NCI-H2196 treated with DMSO at 0.1 percent for 48 hours (cell line): ENCODE data around the gene KMT2B.
"Not testable (repeated sequence)": the region's sequence is repeated elsewhere in the genome, so short reads cannot be mapped to it uniquely, and the experiment has no call there.

Experiments used
- DNase-seq: peaks from one replicate; lab custom pipeline; 2025; ENCODE audit not compliant: unreplicated experiment; lab: John Stamatoyannopoulos, UW

KMT2B gene

GRCh38 chr19:35712567-35713505 is 5.0 kb upstream of the KMT2B start:
- DNase-seq: no peak

DNA sequence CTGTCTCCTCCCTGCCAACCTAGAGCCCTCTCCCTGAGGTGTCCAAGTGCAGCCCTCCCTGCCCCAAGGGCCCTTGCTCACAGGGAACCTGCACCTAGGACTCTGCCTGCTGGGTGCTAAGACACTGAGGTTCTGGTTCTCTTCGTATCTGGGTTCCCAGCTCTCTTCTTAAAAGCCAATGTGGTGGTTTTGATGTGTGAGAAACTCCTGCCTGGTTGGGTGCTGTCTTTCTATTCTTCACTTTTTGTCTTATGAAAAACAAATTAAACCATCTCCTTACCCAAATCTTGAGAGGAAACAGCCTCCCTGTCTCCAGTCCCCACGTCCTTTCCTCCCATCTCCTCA is 4.3 kb upstream of the KMT2B start:
- no peak for DNase-seq

GRCh38 chr19:35713904-35714495 is 3.8 kb upstream of the KMT2B start:
- DNase-seq: no peak

DNA sequence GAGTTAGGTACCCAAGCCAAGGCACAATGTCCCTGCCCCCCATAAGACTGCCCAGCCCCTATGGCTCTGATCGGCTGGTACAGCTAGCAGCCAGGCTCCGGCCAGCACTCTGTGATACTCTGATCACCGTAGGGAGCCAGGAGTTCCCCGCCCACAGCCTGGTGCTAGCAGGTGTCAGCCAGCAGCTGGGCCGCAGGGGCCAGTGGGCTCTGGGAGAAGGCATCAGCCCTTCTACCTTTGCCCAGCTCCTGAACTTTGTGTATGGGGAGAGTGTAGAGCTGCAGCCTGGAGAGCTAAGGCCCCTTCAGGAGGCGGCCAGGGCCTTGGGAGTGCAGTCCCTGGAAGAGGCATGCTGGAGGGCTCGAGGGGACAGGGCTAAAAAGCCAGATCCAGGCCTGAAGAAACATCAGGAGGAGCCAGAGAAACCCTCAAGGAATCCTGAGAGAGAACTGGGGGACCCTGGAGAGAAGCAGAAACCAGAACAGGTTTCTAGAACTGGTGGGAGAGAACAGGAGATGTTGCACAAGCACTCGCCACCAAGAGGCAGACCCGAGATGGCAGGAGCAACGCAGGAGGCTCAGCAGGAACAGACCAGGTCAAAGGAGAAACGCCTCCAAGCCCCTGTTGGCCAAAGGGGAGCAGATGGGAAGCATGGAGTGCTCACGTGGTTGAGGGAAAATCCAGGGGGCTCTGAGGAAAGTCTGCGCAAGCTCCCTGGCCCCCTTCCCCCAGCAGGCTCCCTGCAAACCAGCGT is 3.0 kb upstream of the KMT2B start:
- no peak for DNase-seq

GRCh38 chr19:35715355-35715809 is 2.4 kb upstream of the KMT2B start:
- DNase-seq: no peak

DNA sequence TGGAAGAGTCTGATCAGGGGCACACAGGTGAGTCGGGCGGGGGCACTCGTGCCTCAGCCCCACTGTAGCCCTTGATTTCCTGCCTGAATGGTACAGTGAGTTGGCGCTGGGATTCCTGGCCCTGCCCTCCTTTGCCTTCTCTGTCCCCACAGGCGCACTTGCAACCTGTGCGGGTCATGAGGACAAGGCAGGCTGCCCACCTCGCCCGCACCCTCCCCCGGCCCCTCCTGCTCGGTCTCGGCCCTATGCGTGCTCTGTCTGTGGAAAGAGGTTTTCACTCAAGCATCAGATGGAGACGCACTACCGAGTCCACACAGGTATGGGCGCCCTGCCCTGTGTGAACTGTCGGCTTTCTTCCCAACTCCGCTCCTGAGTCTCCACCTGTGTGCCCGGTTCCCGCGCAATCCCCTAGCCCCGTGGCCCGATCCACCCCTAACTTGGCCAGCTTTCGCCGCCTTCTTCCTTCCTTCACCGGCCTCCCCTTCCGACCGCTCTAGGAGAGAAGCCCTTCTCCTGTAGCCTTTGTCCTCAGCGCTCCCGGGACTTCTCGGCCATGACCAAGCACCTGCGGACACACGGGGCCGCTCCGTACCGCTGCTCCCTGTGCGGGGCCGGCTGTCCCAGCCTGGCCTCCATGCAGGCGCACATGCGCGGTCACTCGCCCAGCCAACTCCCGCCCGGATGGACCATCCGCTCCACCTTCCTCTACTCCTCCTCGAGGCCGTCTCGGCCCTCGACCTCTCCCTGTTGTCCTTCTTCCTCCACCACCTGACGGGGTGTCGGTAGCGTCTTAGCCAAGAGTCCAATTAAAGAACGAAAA is 1.6 kb upstream of the KMT2B start:
- no peak for DNase-seq

- DNase-seq: peak; percentile 85
Measured at GRCh38 chr19:35716801-35717664, 770 bp upstream of the KMT2B start.

GRCh38 chr19:35718345-35719041 is 690 bp downstream of the KMT2B start:
- no peak for DNase-seq

DNA sequence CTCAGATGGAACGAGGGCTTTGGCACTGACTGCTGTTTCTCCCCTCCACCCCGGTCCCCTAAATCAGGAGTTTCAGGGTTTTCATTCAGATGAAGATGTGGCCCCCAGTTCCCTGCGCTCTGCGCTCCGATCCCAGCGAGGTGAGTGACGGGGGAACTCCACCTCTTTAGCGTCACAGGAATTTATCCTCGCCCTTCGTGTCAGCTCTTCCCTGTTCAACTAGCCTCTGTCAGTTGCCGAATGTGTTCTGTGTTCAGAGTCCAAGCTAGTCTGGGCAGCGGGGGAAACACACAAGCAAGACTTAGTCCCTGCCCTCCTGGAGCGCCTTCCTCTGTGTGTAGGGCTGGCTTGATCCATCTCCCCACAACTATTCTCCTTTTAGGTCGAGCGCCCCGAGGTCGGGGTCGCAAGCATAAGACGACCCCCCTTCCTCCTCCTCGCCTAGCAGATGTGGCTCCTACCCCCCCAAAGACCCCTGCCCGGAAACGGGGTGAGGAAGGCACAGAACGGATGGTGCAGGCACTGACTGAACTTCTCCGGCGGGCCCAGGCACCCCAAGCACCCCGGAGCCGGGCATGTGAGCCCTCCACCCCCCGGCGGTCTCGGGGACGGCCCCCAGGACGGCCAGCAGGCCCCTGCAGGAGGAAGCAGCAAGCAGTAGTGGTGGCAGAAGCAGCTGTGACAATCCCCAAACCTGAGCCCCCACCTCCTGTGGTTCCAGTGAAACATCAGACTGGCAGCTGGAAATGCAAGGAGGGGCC is 1.8 kb downstream of the KMT2B start:
- no peak for DNase-seq

GRCh38 chr19:35720163-35720524 is 2.3 kb downstream of the KMT2B start:
- DNase-seq: no peak

DNA sequence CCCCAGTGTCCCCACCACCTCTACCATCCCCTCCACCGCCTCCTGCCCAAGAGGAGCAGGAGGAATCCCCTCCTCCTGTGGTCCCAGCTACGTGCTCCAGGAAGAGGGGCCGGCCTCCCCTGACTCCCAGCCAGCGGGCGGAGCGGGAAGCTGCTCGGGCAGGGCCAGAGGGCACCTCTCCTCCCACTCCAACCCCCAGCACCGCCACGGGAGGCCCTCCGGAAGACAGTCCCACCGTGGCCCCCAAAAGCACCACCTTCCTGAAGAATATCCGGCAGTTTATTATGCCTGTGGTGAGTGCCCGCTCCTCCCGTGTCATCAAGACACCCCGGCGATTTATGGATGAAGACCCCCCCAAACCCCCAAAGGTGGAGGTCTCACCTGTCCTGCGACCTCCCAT is 2.8 kb downstream of the KMT2B start:
- no peak for DNase-seq

DNA sequence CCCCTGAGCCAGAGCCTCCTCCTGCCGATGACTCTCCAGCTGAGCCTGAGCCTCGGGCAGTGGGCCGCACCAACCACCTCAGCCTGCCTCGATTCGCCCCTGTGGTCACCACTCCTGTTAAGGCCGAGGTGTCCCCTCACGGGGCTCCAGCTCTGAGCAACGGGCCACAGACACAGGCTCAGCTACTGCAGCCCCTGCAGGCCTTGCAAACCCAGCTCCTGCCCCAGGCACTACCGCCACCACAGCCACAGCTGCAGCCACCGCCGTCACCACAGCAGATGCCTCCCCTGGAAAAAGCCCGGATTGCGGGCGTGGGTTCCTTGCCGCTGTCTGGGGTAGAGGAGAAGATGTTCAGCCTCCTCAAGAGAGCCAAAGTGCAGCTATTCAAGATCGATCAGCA is 3.6 kb downstream of the KMT2B start:
- DNase-seq: no peak

DNA sequence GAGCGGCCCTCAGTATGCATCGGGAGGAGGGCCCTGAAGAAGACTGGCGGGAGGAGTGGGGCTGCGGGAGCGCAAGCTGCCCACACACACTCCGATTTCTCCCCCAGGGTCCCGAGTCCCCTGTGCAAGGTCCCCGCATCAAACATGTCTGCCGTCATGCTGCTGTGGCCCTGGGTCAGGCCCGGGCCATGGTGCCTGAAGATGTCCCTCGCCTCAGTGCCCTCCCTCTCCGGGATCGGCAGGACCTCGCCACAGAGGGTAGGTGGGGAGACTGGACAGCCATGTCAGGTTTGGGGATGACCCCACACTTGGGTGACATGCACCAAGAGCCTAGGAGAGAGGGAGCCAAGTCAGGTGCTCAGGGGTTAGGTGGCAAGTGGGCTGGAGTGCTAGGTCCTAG is 4.7 kb downstream of the KMT2B start:
- no peak for DNase-seq

DNA sequence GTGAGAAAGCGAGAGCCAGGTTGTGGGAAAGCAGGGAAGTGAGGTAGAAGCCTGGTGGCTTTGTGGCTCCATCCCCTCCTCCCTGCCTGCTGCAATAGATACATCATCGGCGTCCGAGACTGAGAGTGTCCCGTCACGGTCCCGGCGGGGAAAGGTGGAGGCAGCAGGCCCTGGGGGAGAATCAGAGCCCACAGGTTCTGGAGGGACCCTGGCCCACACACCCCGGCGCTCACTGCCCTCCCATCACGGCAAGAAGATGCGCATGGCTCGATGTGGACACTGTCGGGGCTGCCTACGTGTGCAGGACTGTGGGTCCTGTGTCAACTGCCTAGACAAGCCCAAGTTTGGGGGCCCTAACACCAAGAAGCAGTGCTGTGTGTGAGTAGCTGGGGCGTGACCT is 5.1 kb downstream of the KMT2B start:
- no peak for DNase-seq

- DNase-seq: no peak
Measured at GRCh38 chr19:35723671-35724070, 5.9 kb downstream of the KMT2B start.

- DNase-seq: not testable (repeated sequence)
Measured at GRCh38 chr19:35724132-35724531, 6.3 kb downstream of the KMT2B start.

DNA sequence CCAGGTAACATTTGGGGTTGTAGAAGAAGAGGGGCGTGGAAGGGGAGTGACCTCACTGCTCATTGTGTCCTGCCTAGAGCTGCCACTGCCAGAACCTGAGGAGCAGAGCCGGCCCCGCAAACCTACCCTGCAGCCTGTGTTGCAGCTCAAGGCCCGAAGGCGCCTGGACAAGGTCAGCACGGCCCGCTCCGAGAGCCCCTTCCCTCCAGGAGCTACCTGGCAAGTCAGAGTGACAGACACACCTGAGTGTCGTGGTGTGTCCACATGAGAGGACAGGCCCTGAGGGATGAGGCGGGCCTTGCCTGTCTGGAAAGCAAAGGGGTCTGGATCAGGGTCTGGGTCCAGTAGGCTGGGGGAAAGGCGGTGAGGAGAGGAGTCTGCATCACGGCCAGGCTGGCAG is 6.8 kb downstream of the KMT2B start:
- no peak for DNase-seq

DNA sequence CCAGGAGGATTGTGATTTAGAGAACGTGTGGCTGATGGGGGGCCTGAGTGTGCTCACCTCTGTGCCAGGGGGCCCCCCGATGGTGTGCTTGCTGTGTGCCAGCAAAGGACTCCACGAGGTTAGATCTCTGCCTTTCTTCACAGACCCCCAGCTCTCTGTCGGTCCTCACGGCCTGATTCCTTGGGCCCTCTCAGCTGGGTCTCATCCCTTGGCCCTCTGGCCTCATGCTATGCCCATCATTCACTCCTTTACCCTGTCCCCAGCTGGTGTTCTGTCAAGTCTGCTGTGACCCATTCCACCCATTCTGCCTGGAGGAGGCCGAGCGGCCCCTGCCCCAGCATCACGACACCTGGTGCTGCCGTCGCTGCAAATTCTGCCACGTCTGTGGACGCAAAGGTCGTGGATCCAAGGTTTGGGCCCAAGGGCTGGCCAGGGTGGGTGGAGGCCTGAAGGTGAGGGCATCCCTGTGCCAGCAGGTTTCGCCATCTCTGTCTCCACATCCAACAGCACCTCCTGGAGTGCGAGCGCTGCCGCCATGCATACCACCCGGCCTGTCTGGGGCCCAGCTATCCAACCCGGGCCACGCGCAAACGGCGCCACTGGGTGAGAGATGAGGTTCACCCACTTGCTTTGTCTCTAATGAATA is 7.5 kb downstream of the KMT2B start:
- DNase-seq: no peak
